HS-27A (cell line): ENCODE data around the gene YTHDF1.

ENCODE experiments used
- DNase-seq: peaks from one replicate; pipeline ENCODE4 v3.0.0-alpha.2; 2012; ENCODE audit warnings: low read depth, missing footprints

YTHDF1 gene

GRCh38 chr20:63248835-63249591 lies 33.1 kb upstream of the YTHDF1 start:
- DNase-seq: no peak

DNA sequence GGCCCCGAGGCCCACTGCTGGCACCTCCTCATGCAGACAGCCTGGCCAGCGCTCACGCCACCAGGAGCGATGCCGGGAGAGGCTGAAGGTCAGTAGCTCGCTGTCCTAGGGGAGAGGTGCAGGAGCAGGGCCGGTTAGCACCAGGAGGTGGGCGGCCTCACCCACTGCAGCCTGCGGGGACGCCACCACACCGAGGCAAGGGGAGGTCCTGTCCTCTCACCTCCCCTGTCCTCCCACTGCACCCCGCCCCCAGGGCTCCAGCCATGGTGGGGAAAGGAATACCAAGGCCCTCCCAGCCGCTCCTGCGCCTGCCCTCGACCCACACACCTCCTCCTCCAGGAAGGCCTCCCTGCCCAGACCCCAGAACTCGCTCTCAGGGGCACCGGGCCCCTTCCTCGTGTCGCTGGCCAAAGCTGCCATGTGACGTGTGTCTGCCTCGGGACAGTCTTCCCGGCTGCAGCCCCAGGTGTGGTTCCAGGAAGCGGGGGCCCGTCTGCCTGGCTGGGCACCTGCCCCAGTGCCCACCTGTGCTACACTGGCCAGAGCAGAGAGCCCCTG lies 31.8 kb upstream of the YTHDF1 start:
- no peak for DNase-seq

- DNase-seq: no peak
These were observed 30.8 kb upstream of the YTHDF1 start for GRCh38 chr20:63246490-63247288.

GRCh38 chr20:63244468-63244867 lies 28.5 kb upstream of the YTHDF1 start:
- no peak for DNase-seq

- no peak for DNase-seq
These were observed 27.8 kb upstream of the YTHDF1 start for GRCh38 chr20:63243604-63244247.

- no peak for DNase-seq
These were observed 26.8 kb upstream of the YTHDF1 start for GRCh38 chr20:63242736-63243135.

DNA sequence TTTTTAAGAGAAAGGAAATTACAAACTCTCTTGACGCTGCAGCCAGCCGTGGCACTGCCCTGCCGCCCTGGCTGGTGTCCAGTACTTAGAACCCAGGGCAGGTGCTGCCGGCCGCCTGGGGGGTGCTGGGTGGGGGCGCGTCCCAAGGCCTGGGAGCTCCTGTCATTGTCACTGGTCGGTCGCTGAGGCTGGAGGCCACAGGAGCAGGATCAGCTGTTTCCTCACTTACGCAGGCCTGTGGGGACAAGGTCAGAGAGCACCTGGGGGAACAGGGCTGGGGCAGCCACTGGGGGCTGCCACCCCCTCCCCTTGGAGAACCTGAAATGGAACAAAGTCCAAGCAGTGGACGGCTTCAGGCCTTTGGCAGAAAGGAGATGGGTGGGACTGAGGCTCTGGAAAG lies 25.3 kb upstream of the YTHDF1 start:
- DNase-seq: no peak

- no peak for DNase-seq
These were observed 24.1 kb upstream of the YTHDF1 start for GRCh38 chr20:63240004-63240403.

DNA sequence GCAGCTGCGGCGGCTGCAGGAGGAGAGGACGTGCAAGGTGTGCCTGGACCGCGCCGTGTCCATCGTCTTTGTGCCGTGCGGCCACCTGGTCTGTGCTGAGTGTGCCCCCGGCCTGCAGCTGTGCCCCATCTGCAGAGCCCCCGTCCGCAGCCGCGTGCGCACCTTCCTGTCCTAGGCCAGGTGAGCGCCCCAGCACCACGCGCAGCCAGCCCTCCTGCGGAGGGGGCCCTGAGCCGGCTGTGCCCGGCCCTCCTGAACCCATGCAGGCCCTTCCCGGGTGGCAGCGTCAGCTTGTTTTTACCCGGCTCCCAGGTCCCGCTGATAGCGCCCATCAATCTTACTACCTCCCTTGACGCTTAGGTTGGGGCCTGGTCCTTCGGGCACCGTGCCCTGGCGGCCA lies 23.5 kb upstream of the YTHDF1 start:
- no peak for DNase-seq

GRCh38 chr20:63238514-63239125 lies 22.7 kb upstream of the YTHDF1 start:
- DNase-seq: no peak

GRCh38 chr20:63238031-63238430 lies 22.1 kb upstream of the YTHDF1 start:
- no peak for DNase-seq

- no peak for DNase-seq
These were observed 20.3 kb upstream of the YTHDF1 start for GRCh38 chr20:63236116-63236837.

DNA sequence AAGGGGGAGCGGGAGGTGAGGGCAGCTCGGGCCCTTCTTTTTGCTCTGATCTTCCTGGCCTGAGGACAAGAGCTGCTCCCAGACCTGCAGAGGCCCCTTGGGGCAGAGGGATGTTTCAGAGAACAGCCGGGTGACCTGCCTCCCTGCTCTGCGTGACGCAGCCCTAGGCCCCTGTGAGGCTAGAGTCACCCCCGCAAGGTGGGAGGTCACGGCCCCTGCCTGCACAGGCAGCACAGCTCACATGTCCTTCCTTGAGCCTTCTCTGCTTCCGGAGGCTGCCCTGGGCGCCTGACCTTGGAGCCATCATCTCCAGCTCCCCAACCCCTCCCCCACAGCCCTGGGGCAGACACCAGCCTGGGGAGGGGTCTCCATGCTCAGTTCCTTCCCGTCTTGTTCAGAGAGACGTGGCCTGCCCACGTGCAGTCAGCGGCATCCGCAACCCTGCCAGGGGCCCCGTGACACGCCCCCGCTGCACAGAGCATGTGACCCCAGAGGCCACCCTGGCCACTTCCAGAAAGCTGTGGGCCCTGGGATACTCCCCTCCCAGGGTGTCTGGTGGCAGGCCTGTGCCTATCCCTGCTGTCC lies 19.6 kb upstream of the YTHDF1 start, which contains the start of gene BIRC7:
Gene BIRC7 (plus strand): TSS at position 507 of the 585 bp plus-strand sequence. CDS start 192 bp downstream, outside the sequence.
- no peak for DNase-seq

GRCh38 chr20:63234693-63235398 lies 18.9 kb upstream of the YTHDF1 start:
- DNase-seq: no peak

DNA sequence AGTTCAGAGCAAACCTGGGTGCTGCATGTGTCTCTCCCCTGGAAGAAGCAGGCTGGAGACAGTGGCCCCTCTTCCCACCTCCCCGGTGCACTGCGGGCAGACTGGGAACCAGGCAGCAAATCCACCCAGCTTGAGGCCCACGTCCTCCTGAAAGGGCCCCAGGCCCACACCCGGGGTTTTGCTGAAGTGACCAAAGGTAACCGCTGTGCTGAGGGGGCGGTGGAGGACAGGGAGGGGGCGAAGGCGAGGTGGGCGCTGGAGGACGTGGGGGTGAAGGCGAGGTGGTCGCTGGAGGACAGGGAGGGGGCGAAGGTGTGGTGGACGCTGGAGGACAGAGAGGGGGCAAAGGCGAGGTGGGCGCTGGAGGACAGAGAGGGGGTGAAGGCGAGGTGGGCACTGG lies 18.0 kb upstream of the YTHDF1 start:
- DNase-seq: no peak

DNA sequence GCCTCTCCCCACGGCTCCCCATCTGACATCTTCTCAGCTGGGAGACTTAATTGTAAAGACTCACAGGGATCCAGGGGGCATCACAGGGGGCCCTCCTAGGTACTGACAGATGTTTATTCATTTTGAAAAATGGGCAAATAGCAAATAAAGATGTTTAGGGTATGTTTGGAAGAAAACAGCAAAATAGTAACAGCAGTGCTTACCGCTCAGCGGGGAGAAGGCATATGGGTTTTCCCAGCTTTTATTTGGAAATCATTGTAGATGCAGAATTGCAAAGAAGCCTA lies 17.1 kb upstream of the YTHDF1 start:
- no peak for DNase-seq

DNA sequence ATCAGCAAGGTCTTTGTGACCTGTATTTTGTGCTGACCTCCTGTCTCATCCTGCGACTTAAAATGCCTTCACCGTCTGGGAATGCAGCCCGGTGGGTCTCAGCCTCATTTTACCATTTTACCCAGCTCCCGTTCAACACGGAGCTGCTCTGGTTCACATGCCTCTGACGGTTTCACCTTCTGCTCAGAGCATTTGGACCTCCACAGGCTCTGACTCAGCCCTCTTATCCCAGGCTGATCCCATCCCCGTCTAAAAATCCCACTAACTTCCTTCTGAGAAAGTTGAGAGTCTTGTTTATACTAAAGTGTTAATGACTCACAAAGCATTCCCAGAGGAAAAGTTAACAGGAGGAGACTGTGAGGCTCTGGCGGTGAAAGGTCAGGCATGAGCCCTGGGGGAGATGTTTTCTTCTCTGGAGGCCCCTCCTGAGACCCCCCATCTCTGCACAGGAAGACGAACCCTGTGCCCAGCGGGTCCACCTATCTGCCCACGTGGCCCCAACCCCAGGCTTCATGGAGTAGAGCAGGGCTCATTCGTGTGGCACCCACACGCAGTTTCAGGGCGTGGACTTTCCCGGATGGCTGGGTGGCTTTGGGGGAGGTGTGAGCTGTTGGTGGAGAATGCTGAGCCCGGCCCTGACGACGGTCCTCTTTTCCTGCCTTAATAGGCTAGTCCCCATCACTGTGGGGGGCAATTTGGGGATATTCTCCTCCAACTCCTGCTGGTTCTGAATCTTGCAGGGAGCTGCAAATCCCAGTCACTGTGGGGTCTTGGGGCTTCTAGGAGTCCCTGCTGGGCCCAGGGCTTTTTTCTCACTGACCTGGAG lies 16.5 kb upstream of the YTHDF1 start:
- peak; percentile 62 for DNase-seq

DNA sequence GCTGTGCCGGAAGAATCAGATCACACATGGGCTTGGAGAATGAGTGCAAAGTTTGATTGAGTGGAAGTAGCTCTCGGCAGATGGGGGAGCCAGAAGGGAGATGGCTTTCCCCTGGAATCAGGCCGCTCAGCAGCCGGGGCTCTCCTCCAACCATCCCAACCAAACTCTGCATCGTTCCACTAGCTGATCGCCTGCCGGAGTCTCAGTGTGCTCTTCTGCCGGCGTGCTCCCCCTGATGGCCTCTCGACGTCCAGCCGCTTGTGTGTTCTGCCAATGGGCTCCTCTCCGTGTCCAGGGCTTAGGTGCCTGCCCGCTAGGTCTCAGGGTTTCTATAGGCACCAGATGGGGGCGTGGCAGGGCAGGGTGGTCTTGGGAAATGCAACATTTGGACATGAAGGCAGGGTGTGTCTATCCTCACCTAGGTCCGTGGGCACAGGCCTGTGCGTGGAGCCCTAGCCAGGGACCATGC lies 14.9 kb upstream of the YTHDF1 start:
- DNase-seq: no peak

DNA sequence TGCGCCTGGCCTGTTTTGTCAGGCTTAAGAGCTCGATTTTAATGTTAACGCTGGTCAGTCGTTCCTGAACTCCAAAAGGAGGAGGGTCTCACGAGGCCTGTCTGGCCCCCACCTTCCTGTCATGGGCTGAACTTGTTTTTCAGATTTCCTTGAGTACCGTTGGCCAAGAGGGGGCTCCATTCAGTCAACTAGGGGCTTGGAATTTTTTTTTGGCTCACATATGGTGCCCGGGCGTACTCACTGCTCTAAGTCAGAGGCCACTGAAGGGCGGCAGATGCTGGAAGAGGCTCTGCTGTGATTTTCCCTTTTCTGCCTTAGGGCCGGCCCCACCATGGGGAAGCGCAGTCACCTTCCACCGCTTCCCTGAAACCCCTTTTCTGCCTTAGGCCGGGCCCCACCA lies 12.9 kb upstream of the YTHDF1 start:
- no peak for DNase-seq

DNA sequence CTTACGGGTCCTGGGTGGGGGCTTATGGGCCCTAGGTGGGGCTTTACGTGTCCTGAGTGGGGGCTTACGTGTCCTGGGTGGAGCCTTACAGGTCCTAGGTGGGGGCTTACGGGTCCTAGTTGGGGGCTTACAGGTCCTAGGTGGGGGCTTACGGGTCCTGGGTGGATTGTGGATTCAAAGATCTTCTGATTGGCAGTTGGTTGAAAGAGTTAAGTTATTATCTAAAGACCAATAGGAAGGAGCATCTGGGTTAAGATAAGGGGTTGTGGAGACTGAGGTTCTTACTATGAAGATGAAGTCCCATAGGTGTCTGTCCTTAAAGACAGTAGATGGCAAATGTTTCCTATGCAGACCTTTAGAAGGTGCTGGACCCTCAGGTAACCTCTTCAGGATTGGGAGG lies 11.3 kb upstream of the YTHDF1 start:
- no peak for DNase-seq
